ENCODE results near the gene PAWR. TPM values are rescaled to one million over a fixed set of nuclear protein-coding genes. Genes with fewer than 3 reads are reported as not detected.

The PAWR gene
- total RNA-seq, 3 donors from 2014 or later: 17.0 to 155 (median 101) TPM

GRCh38 chr12:79553863-79554574 is 136.7 kb downstream of the PAWR start:
- DNase-seq (ENCODE audit: low spot score in 2 of 2): no peak
- TF ChIP-seq POLR2AphosphoS5 (IDR thresholded peaks at IDR 0.05) (no peak), POLR2A (IDR thresholded peaks at IDR 0.05) (no peak), CTCF (IDR thresholded peaks at IDR 0.05) (no peak)
- Histone ChIP-seq H3K4me3 (no peak overlapping the region), H3K9me3 (no peaks in the 10 kb centered on the region), H3K36me3 (no peaks in the 10 kb centered on the region), H3K27me3 (no peaks in the 10 kb centered on the region), H3K4me1 (peaks cover 0 to 6% of the 10 kb centered on the region in 2 donors), H3K27ac (peak overlapping the region in 1 of 2 donors; percentile 14)
- intact Hi-C loops (cut with DNase I; ENCODE audit: low total_unique reads): no loop called here

DNA sequence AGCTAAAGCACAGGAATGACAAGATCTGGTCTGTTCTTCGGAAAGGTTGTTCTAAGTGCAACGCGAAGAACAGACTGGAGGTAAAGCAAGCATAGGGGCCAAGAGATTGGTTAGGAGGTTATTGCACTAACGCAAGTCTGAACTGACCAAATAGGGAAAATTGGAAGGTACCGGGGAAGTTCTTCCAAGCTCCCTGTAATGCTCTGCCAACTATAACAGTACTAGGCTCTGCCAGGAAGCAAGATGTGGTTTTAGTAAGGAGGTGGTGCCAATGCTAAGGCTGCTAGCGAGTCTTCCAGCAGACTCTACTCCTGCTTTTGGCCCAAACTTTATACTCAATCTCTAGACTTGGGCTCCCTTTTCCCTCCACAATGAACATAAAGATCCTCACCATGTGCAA is 138.6 kb downstream of the PAWR start:
- Histone ChIP-seq H3K9me3 (no peaks in the 10 kb centered on the region), H3K4me3 (no peak overlapping the region), H3K27me3 (no peaks in the 10 kb centered on the region), H3K4me1 (peaks cover 0 to 11% of the 10 kb centered on the region in 2 donors), H3K36me3 (no peaks in the 10 kb centered on the region), H3K27ac (peak overlapping the region; percentile 35 to 43)
- TF ChIP-seq POLR2AphosphoS5 (IDR thresholded peaks at IDR 0.05): no peak
- TF ChIP-seq CTCF (IDR thresholded peaks at IDR 0.05): no peak
- TF ChIP-seq POLR2A (IDR thresholded peaks at IDR 0.05): no peak
- peak in 1 of 2 donors; percentile 33 for DNase-seq (ENCODE audit: low spot score in 2 of 2)
- intact Hi-C loops (cut with DNase I; ENCODE audit: low total_unique reads): no loop called here

GRCh38 chr12:79549531-79550271 is 141.1 kb downstream of the PAWR start:
- H3K36me3 ChIP-seq: no peaks in the 10 kb centered on the region
- intact Hi-C loops (cut with DNase I; ENCODE audit: low total_unique reads): no loop called here
- no peaks in the 10 kb centered on the region for H3K9me3 ChIP-seq
- peaks cover 0 to 11% of the 10 kb centered on the region in 2 donors for H3K4me1 ChIP-seq
- peak overlapping the region; percentile 30 to 89 for H3K27ac ChIP-seq
- DNase-seq (ENCODE audit: low spot score in 2 of 2): no peak
- H3K4me3 ChIP-seq: no peak overlapping the region
- no peak for TF ChIP-seq POLR2AphosphoS5 (IDR thresholded peaks at IDR 0.05)
- TF ChIP-seq POLR2A (IDR thresholded peaks at IDR 0.05): no peak
- no peak for TF ChIP-seq CTCF (IDR thresholded peaks at IDR 0.05)
- H3K27me3 ChIP-seq: no peaks in the 10 kb centered on the region

DNA sequence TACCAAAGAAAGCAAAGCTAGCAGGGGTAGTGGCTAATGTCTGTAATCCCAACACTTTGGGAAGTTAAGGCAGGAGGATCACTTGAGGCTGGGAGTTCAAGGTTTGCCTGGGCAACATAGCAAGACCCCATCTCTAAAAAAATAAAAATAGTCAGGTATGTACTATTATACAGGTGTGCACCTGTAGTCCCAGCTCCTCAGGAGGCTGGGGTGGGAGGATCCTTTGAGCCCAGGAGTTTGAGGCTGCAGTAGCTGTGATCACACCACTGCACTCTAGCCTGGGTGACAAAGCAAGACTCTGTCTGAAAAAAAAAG is 142.2 kb downstream of the PAWR start:
- Histone ChIP-seq H3K4me3 (no peak overlapping the region), H3K27ac (peak overlapping the region; percentile 89 to 91), H3K36me3 (no peaks in the 10 kb centered on the region), H3K9me3 (no peaks in the 10 kb centered on the region), H3K4me1 (peaks cover 0 to 11% of the 10 kb centered on the region in 2 donors), H3K27me3 (no peaks in the 10 kb centered on the region)
- no peak for TF ChIP-seq CTCF (IDR thresholded peaks at IDR 0.05)
- no peak for TF ChIP-seq POLR2A (IDR thresholded peaks at IDR 0.05)
- TF ChIP-seq POLR2AphosphoS5 (IDR thresholded peaks at IDR 0.05): no peak
- intact Hi-C loops (cut with DNase I; ENCODE audit: low total_unique reads): no loop called here
- no peak for DNase-seq (ENCODE audit: low spot score in 2 of 2)

Data from breast epithelium (tissue), 4 donors.